GM12874 (cell line): ENCODE data around the gene PLOD1.

Experiments
- TF ChIP-seq, protein P1 (sequence below): IDR thresholded peaks from 2 replicates; pipeline ENCODE4 v1.5.1; 2011; ENCODE audit warnings: low read depth, mild to moderate bottlenecking, control low read depth, low read length, moderate library complexity; ENCODE audit not compliant: insufficient read depth

Gene PLOD1

GRCh38 chr1:11893907-11894251 is 40.6 kb upstream of the PLOD1 start:
- TF ChIP-seq, protein P1, sequence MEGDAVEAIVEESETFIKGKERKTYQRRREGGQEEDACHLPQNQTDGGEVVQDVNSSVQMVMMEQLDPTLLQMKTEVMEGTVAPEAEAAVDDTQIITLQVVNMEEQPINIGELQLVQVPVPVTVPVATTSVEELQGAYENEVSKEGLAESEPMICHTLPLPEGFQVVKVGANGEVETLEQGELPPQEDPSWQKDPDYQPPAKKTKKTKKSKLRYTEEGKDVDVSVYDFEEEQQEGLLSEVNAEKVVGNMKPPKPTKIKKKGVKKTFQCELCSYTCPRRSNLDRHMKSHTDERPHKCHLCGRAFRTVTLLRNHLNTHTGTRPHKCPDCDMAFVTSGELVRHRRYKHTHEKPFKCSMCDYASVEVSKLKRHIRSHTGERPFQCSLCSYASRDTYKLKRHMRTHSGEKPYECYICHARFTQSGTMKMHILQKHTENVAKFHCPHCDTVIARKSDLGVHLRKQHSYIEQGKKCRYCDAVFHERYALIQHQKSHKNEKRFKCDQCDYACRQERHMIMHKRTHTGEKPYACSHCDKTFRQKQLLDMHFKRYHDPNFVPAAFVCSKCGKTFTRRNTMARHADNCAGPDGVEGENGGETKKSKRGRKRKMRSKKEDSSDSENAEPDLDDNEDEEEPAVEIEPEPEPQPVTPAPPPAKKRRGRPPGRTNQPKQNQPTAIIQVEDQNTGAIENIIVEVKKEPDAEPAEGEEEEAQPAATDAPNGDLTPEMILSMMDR = peak; percentile 98

- TF ChIP-seq, protein P1 = no peak
These were observed 36.3 kb upstream of the PLOD1 start for GRCh38 chr1:11898086-11898785.

DNA sequence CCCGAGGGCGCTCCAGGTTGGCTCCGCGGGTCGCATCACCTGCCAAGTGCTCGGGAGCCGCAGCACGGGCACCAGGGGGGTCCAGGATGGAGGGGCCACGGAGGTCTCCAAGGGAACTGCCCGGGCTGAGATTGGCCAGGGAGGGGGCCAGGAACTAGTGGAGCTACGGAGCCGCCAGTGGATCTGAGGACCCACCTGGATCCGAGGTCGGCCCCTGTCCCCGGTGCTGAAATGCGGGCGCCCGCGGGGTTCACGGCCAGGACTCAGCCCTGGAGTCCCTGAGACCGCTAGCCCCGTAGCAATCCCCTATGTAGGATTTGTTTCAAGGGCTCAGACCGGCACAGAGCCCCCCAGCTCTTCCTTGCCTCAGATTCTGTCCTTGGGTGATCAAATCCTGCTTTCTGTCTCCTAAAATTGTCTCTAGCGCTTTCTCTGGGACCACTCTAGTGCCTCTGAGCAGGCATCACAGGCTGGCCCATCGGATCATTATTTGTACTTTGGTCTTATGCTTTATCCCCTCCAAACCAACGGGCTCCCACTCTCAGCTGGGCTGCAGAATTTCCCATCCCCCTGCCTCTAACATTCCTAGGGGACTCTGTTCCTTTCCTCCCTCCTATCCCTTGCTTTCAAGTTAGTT is 35.6 kb upstream of the PLOD1 start:
- TF ChIP-seq, protein P1 = no peak

DNA sequence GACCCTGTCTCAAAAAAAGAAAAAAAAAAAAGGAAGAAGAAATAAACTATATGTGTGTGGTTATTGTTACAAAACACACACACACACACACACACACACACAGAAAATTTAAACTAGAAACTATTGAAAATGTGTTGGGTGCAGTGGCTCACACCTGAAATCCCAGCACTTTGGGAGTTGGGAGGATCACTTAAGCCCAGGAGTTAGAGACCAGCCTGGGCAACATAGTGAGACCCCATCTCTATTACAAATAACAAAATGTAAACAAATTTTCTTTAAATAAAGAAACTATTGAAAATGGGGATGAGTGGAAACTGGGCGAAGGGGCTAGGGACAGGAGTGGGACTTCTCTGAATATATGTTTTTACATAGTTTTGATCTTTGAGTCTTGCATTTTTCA is 31.3 kb upstream of the PLOD1 start:
- TF ChIP-seq, protein P1 = no peak

DNA sequence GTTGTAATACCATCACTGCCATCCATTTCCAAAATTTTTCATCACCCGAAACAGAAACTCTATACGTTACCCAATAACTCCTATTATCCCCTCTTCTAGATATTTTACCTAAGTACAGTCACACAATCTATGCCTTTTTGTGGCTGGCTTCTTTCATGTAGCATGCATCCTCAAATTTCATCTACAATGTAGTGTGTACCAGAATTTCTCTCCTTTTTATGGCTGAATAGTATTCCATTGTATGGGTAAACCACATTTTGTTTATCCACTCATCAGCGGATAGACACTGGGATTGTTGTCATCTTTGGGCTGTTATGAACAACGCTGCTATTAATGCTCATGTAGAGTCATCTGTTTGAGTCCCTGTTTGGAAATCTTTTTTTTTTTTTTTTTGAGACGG is 29.5 kb upstream of the PLOD1 start:
- TF ChIP-seq, protein P1 = no peak

GRCh38 chr1:11906870-11907269 is 27.6 kb upstream of the PLOD1 start:
- TF ChIP-seq, protein P1 = no peak

DNA sequence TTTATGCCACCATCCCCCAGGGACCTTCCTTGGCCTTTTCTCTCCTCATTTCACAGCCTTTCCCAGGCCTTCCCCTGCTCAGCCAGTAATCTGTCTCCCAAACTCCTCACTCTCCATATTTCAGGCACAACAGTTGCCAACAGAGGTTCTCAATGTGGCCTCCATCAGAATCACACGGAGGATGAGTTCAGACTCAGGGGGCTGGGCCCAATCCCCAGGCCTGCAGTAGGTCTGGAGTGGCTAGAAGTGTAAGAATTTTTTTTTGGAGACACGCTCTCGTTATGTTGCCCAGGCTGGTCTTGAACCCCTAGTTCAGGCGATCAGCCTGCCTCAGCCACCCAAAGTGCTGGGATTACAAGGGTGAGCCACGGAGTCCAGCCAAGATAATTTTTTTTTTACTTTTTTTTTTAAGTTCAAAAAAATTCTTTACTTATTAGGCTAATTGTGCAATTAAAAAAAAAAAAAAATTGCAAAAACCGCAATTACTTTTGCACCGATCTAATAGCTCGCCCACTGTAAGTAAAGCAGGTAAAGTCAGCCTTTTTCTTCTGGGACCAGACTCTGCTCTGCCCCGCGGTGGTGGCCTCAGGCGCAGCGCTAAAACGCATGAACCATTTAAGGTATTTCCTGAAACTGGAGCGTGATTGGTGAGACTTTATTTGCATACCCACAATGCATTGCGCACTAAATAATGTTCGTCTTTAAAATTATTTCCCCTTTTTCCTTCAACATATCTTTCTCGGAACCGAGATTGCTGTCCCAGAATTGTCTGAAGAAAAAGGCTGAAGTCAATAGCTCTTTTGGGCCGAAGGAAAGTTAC is 27.0 kb upstream of the PLOD1 start:
- TF ChIP-seq, protein P1 = peak; percentile 71
